ENCODE measurements around the gene JUND.

Gene JUND

GRCh38 chr19:18231775-18232174 lies 49.6 kb downstream of the JUND start:
- Histone ChIP-seq H3K27ac (ENCODE audit: low read depth, low read length) (no peak overlapping the region), H4K20me1 (ENCODE audit: low read depth, low read length) (no peaks in the 10 kb centered on the region), H2AFZ (ENCODE audit: low read depth, low read length, severe bottlenecking) (no peak overlapping the region), H3K4me3 (ENCODE audit: insufficient read depth, low read length, poor library complexity, severe bottlenecking) (no peak overlapping the region), H3K9me3 (ENCODE audit: insufficient read depth, low read length) (no peaks in the 10 kb centered on the region), H3K9ac (ENCODE audit: low read length) (no peak overlapping the region), H3K36me3 (ENCODE audit: low read length) (no peaks in the 10 kb centered on the region), H3K4me2 (ENCODE audit: low read depth, low read length, poor library complexity, severe bottlenecking) (no peak overlapping the region), H3K27me3 (ENCODE audit: low read length) (no peaks in the 10 kb centered on the region), H3K9me2 (replicated peaks; ENCODE audit: insufficient read depth, low read length) (no peaks in the 10 kb centered on the region), H3K79me2 (ENCODE audit: insufficient read depth, low read length) (no peaks in the 10 kb centered on the region), H3F3A (ENCODE audit: insufficient read depth) (no peaks in the 10 kb centered on the region)
- TF ChIP-seq EZH2phosphoT487 (conservative IDR thresholded peaks at IDR 0.05; ENCODE audit: low read length) (no peak), CTCF (IDR thresholded peaks at IDR 0.05; ENCODE audit: insufficient read depth, low read length, poor library complexity, severe bottlenecking) (no peak)

GRCh38 chr19:18230941-18231734 lies 50.3 kb downstream of the JUND start:
- no peaks in the 10 kb centered on the region for H3F3A ChIP-seq (ENCODE audit: insufficient read depth)
- no peaks in the 10 kb centered on the region for H4K20me1 ChIP-seq (ENCODE audit: low read depth, low read length)
- no peak overlapping the region for H3K4me3 ChIP-seq (ENCODE audit: insufficient read depth, low read length, poor library complexity, severe bottlenecking)
- H3K9me2 ChIP-seq (replicated peaks; ENCODE audit: insufficient read depth, low read length): no peaks in the 10 kb centered on the region
- no peaks in the 10 kb centered on the region for H3K36me3 ChIP-seq (ENCODE audit: low read length)
- H3K27ac ChIP-seq (ENCODE audit: low read depth, low read length): no peak overlapping the region
- H3K4me2 ChIP-seq (ENCODE audit: low read depth, low read length, poor library complexity, severe bottlenecking): no peak overlapping the region
- no peak overlapping the region for H2AFZ ChIP-seq (ENCODE audit: low read depth, low read length, severe bottlenecking)
- no peaks in the 10 kb centered on the region for H3K27me3 ChIP-seq (ENCODE audit: low read length)
- no peaks in the 10 kb centered on the region for H3K9me3 ChIP-seq (ENCODE audit: insufficient read depth, low read length)
- no peak overlapping the region for H3K9ac ChIP-seq (ENCODE audit: low read length)
- H3K79me2 ChIP-seq (ENCODE audit: insufficient read depth, low read length): no peaks in the 10 kb centered on the region
- no peak for TF ChIP-seq CTCF (IDR thresholded peaks at IDR 0.05; ENCODE audit: insufficient read depth, low read length, poor library complexity, severe bottlenecking)
- no peak for TF ChIP-seq EZH2phosphoT487 (conservative IDR thresholded peaks at IDR 0.05; ENCODE audit: low read length)

GRCh38 chr19:18229915-18230314 lies 51.5 kb downstream of the JUND start:
- H3K79me2 ChIP-seq (ENCODE audit: insufficient read depth, low read length): no peaks in the 10 kb centered on the region
- TF ChIP-seq EZH2phosphoT487 (conservative IDR thresholded peaks at IDR 0.05; ENCODE audit: low read length) (no peak), CTCF (IDR thresholded peaks at IDR 0.05; ENCODE audit: insufficient read depth, low read length, poor library complexity, severe bottlenecking) (no peak)
- H3K36me3 ChIP-seq (ENCODE audit: low read length): no peaks in the 10 kb centered on the region
- no peaks in the 10 kb centered on the region for H3K9me2 ChIP-seq (replicated peaks; ENCODE audit: insufficient read depth, low read length)
- H3K27me3 ChIP-seq (ENCODE audit: low read length): no peaks in the 10 kb centered on the region
- H4K20me1 ChIP-seq (ENCODE audit: low read depth, low read length): no peaks in the 10 kb centered on the region
- H3K27ac ChIP-seq (ENCODE audit: low read depth, low read length): no peak overlapping the region
- no peak overlapping the region for H2AFZ ChIP-seq (ENCODE audit: low read depth, low read length, severe bottlenecking)
- no peak overlapping the region for H3K4me2 ChIP-seq (ENCODE audit: low read depth, low read length, poor library complexity, severe bottlenecking)
- no peak overlapping the region for H3K9ac ChIP-seq (ENCODE audit: low read length)
- H3F3A ChIP-seq (ENCODE audit: insufficient read depth): no peaks in the 10 kb centered on the region
- no peak overlapping the region for H3K4me3 ChIP-seq (ENCODE audit: insufficient read depth, low read length, poor library complexity, severe bottlenecking)
- H3K9me3 ChIP-seq (ENCODE audit: insufficient read depth, low read length): no peaks in the 10 kb centered on the region

Data from SU-DHL-6 (cell line).